NCI-H2227 (cell line): ENCODE results near the gene APBA2.

Experiments used
- DNase-seq: peaks from one replicate; lab custom pipeline; 2025; ENCODE audit not compliant: unreplicated experiment; lab: John Stamatoyannopoulos, UW

APBA2 gene

GRCh38 chr15:29113336-29114220 lies 227.8 kb downstream of the APBA2 start:
- no peak for DNase-seq

GRCh38 chr15:29114221-29115092 lies 228.7 kb downstream of the APBA2 start:
- no peak for DNase-seq

GRCh38 chr15:29115093-29115991 lies 229.6 kb downstream of the APBA2 start:
- no peak for DNase-seq

- DNase-seq: no peak
Observed at GRCh38 chr15:29116970-29117700, 231.4 kb downstream of the APBA2 start.

- no peak for DNase-seq
Observed at GRCh38 chr15:29117778-29118177, 232.0 kb downstream of the APBA2 start.

GRCh38 chr15:29119847-29120246 lies 234.1 kb downstream of the APBA2 start:
- no peak for DNase-seq

GRCh38 chr15:29120593-29121368 lies 235.0 kb downstream of the APBA2 start:
- DNase-seq: no peak

GRCh38 chr15:29121369-29121656 lies 235.5 kb downstream of the APBA2 start:
- DNase-seq: no peak

- DNase-seq: no peak
Observed at GRCh38 chr15:29121907-29122306, 236.1 kb downstream of the APBA2 start.

GRCh38 chr15:29122506-29122905 lies 236.7 kb downstream of the APBA2 start:
- no peak for DNase-seq

- no peak for DNase-seq
Observed at GRCh38 chr15:29123171-29123570, 237.4 kb downstream of the APBA2 start.

- DNase-seq: no peak
Observed at GRCh38 chr15:29123991-29124390, 238.2 kb downstream of the APBA2 start.

GRCh38 chr15:29124581-29125381 lies 239.0 kb downstream of the APBA2 start:
- DNase-seq: no peak

- DNase-seq: no peak
Observed at GRCh38 chr15:29125382-29126207, 239.8 kb downstream of the APBA2 start.

GRCh38 chr15:29126208-29126536 lies 240.4 kb downstream of the APBA2 start:
- DNase-seq: no peak

GRCh38 chr15:29126821-29127461 lies 241.2 kb downstream of the APBA2 start:
- DNase-seq: no peak

- no peak for DNase-seq
Observed at GRCh38 chr15:29127506-29128430, 242.0 kb downstream of the APBA2 start.
